HG02678 (cell line): ENCODE measurements around the gene SMYD1.
A peak's percentile ranks its signal among the peaks of the same experiment; 100 is the strongest.

Source experiments
- ATAC-seq: cut with Tn5 transposase; IDR thresholded peaks from one replicate; pipeline ENCODE4 v1.9.1; 2021; ENCODE audit warnings: mild to moderate bottlenecking, moderate library complexity; ENCODE audit not compliant: unreplicated experiment

SMYD1 gene

GRCh38 chr2:88139804-88140203 is 72.2 kb downstream of the SMYD1 start:
- no peak for ATAC-seq

GRCh38 chr2:88141952-88142351 is 74.3 kb downstream of the SMYD1 start:
- no peak for ATAC-seq

- no peak for ATAC-seq
Observed at GRCh38 chr2:88144271-88144670, 76.6 kb downstream of the SMYD1 start.

- ATAC-seq: no peak
Observed at GRCh38 chr2:88144914-88145497, 77.4 kb downstream of the SMYD1 start.

GRCh38 chr2:88146590-88146989 is 79.0 kb downstream of the SMYD1 start:
- no peak for ATAC-seq

- ATAC-seq: no peak
Observed at GRCh38 chr2:88147145-88147544, 79.5 kb downstream of the SMYD1 start.

- no peak for ATAC-seq
Observed at GRCh38 chr2:88148929-88149438, 81.4 kb downstream of the SMYD1 start.

GRCh38 chr2:88159481-88159880 is 91.9 kb downstream of the SMYD1 start:
- peak; percentile 10 for ATAC-seq

GRCh38 chr2:88159955-88160415 is 92.4 kb downstream of the SMYD1 start:
- peak; percentile 64 for ATAC-seq

- ATAC-seq: no peak
Observed at GRCh38 chr2:88160517-88160916, 92.9 kb downstream of the SMYD1 start.

GRCh38 chr2:88161446-88162244 is 94.0 kb downstream of the SMYD1 start:
- ATAC-seq: no peak
